Stimulated activated CD4-positive, alpha-beta T cell treated with anti-CD3 and anti-CD28 coated beads, Interleukin-1b, Interleukin-23, amount 100 ng/mL, for 48 hours (primary cell): Measurements from ENCODE around the gene PLEKHN1.

ENCODE experiments used
- DNase-seq: peaks from one replicate; pipeline ENCODE4 v3.0.0-alpha.2; 2020

PLEKHN1 gene

GRCh38 chr1:961132-961669, 5.1 kb upstream of the PLEKHN1 start:
- DNase-seq: no peak

GRCh38 chr1:962381-963300, 3.6 kb upstream of the PLEKHN1 start:
- DNase-seq: no peak

- no peak for DNase-seq
Observed at GRCh38 chr1:963301-963651, 3.0 kb upstream of the PLEKHN1 start.

- no peak for DNase-seq
Observed at GRCh38 chr1:963746-964525, 2.3 kb upstream of the PLEKHN1 start.

GRCh38 chr1:964691-965525, 1.4 kb upstream of the PLEKHN1 start:
- DNase-seq: no peak

- no peak for DNase-seq
Observed at GRCh38 chr1:965526-966134, 652 bp upstream of the PLEKHN1 start.

GRCh38 chr1:966704-967300, 520 bp downstream of the PLEKHN1 start:
- peak; percentile 80 for DNase-seq

GRCh38 chr1:967466-968343, 1.4 kb downstream of the PLEKHN1 start:
- no peak for DNase-seq

GRCh38 chr1:969260-969855, 3.1 kb downstream of the PLEKHN1 start:
- DNase-seq: no peak

GRCh38 chr1:970242-970972, 4.1 kb downstream of the PLEKHN1 start:
- no peak for DNase-seq

GRCh38 chr1:970973-971730, 4.9 kb downstream of the PLEKHN1 start:
- no peak for DNase-seq

- no peak for DNase-seq
Observed at GRCh38 chr1:971751-972506, 5.6 kb downstream of the PLEKHN1 start.

- DNase-seq: no peak
Observed at GRCh38 chr1:972726-973458, 6.6 kb downstream of the PLEKHN1 start.

- no peak for DNase-seq
Observed at GRCh38 chr1:973459-974292, 7.4 kb downstream of the PLEKHN1 start.

GRCh38 chr1:974293-974640, 8.0 kb downstream of the PLEKHN1 start:
- DNase-seq: no peak

- DNase-seq: no peak
Observed at GRCh38 chr1:974687-975328, 8.5 kb downstream of the PLEKHN1 start.
